Measurements from ENCODE around the gene ZNF205. TPM values are rescaled to one million over a fixed set of nuclear protein-coding genes. Genes with fewer than 3 reads are reported as not detected.

The ZNF205 gene
- total and polyA plus RNA-seq, 10 of the 15 experiments (the other 5 are each of a cell fraction or from before 2014, with no cell fraction given), result 0.26 to 1.5 (median 0.78) TPM; not detected in 2

- no peak overlapping the region for H3K27ac ChIP-seq (ENCODE audit: control insufficient read depth, insufficient read depth)
- no peak overlapping the region for H3K4me2 ChIP-seq (ENCODE audit: control insufficient read depth, insufficient read depth)
- H4K20me1 ChIP-seq (ENCODE audit: control insufficient read depth, insufficient read depth), result no peaks in the 10 kb centered on the region
- ChIA-PET SMC1A (ENCODE audit: uncharacterized antibody, unreplicated experiment) (interaction anchor here (1.0 to 1.5 kb wide), 2 partner anchors 9 to 22 kb away, joined by 4 read pairs; partner anchors contain the start of gene IL32), POLR2A (interaction anchor here (1.0 kb wide), 1 partner anchor 12 kb away, joined by 3 read pairs; no protein-coding TSS in a partner anchor), CTCF (interaction anchor here (0.9 to 21.2 kb wide), 6 partner anchors 10 to 55 kb away, joined by 3 to 396 read pairs (median 6); partner anchors contain the start of gene IL32), RAD21 (ENCODE audit: unreplicated experiment) (interaction anchor here (1.3 to 1.5 kb wide), 2 partner anchors 23 to 43 kb away, joined by 3 read pairs; no protein-coding TSS in a partner anchor)
- peak overlapping the region; percentile 33; the same call in 1 of the 2 replicates for H2AFZ ChIP-seq (ENCODE audit: control insufficient read depth, low read depth, low read length)
- in situ Hi-C loops (cut with MboI), result no loop called here
- DNase-seq (ENCODE audit: low read depth, low spot score) (no peak), FAIRE-seq (no peak), ATAC-seq (peak; percentile 61)
- intact Hi-C loops (cut with micrococcal nuclease; ENCODE audit: unreplicated experiment), result no loop called here
- no TSS peak for BruUV-seq (replicated peaks)
- 55% methylated on average over 10 of the region's 14 CpGs for WGBS (ENCODE audit: insufficient coverage, insufficient replicate concordance, low lambda C conversion rate, missing lambda C conversion rate)
- H3K4me1 ChIP-seq (ENCODE audit: control insufficient read depth, insufficient read depth, low read length), result no peaks in the 10 kb centered on the region
- no peaks in the 10 kb centered on the region for H3K27me3 ChIP-seq (replicated peaks in 1 of 2; ENCODE audit: control insufficient read depth in 2 of 2, insufficient read depth in 2 of 2, low read length in 1 of 2)
- H3K9me3 ChIP-seq (replicated peaks; ENCODE audit: control insufficient read depth, insufficient read depth, low read length), result no peaks in the 10 kb centered on the region
- H3K79me2 ChIP-seq (ENCODE audit: control insufficient read depth, insufficient read depth, low read length), result no peaks in the 10 kb centered on the region
- TF ChIP-seq MLLT1 (IDR thresholded peaks at IDR 0.05), result peak; percentile 67; the same call in 1 of the 2 replicates
- TF ChIP-seq TCF3 (IDR thresholded peaks at IDR 0.05; ENCODE audit: borderline replicate concordance, insufficient read depth, low read depth, low read length), result no peak
- TF ChIP-seq SPI1 (IDR thresholded peaks at IDR 0.05; ENCODE audit: borderline replicate concordance, insufficient read depth, low read depth, low read length), result 0 out of 2 replicates have a peak, but pooled peaks have one; percentile 5
- no peak overlapping the region for H3K4me3 ChIP-seq
- no peaks in the 10 kb centered on the region for H3K36me3 ChIP-seq (ENCODE audit: control insufficient read depth in 2 of 2, insufficient read depth in 2 of 2, low read length in 1 of 2)
- H3K9ac ChIP-seq (ENCODE audit: control insufficient read depth, insufficient read depth, low read length), result 0 out of 2 replicates have a peak overlapping the region, but pooled peaks have one; percentile 34
Measured at GRCh38 chr16:3086596-3087242, 25.7 kb upstream of the ZNF205 start.

Measured in GM12878 (cell line).